Activated CD8-positive, alpha-beta memory T cell treated with anti-CD3 and anti-CD28 coated beads for 1 hour (primary cell): ENCODE data around the gene ASCL5.

Experiments
- DNase-seq, 2 donors: peaks; one replicate each; pipeline ENCODE4 v3.0.0-alpha.2; 2020; ENCODE audit warnings: low read depth in 1 of 2; ENCODE audit errors: extremely low read depth in 1 of 2

The ASCL5 gene

DNA sequence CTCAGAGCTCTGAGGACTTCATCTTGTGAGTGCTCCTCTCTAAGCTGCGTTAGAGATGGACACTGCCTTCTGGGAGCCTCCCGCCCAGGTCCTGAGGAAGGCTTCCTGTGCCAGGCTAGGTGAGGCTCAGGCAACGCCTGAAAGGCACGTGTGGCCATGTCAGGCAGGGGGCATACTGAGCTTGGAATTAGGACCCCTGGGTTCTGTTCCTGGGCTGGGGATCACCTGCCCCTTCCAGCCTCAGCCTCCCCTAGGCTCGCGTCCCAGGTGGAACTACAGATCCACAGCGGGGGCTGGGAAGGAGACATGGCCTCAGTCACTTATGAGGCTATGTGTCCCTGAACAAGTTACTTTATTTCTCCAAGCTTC, 10.0 kb upstream of the ASCL5 start:
- DNase-seq, result no peak

- no peak for DNase-seq
Measured at GRCh38 chr1:201136355-201137023, 9.5 kb upstream of the ASCL5 start.

DNA sequence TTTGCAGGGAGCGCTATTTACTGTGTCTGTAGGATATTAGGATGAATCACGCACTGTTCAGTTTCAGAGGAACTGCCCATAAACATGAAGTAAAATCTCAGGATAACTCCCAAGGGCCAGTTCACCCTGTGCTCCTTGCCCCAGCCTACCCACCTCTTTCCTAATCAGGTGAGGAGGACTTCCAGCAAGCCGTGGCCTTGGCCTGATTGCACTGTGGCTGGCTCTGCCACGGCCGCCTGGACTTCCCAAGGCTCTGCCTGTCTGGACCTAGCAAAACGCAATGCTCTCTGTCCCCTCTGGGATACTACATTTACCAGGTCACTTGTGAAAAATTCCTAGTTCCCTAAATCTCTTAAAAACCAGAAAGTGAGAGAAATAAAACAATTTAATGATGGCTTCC, 7.4 kb upstream of the ASCL5 start:
- DNase-seq, result no peak

- DNase-seq, result no peak
Measured at GRCh38 chr1:201131398-201131797, 4.4 kb upstream of the ASCL5 start.

DNA sequence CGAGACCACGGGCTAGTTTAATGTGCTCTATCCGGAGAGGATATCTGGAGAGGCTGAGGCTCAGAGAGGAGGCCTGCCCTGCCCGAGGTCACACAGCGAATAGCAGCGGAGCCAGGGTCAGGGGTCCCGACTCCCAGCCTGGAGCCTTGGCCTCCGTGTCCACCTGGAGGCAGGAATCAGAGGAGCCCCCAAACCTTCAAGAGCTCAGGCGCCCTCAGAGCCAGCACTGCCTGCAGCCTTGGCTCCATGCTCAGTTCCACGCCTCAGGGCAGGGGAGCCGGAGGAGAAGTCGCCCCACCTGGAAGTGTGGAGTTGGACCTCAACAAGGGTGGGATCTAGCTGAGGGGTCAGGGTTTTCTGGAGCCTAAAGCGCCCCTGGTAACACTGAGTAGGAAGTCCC, 2.0 kb upstream of the ASCL5 start:
- DNase-seq, result no peak

DNA sequence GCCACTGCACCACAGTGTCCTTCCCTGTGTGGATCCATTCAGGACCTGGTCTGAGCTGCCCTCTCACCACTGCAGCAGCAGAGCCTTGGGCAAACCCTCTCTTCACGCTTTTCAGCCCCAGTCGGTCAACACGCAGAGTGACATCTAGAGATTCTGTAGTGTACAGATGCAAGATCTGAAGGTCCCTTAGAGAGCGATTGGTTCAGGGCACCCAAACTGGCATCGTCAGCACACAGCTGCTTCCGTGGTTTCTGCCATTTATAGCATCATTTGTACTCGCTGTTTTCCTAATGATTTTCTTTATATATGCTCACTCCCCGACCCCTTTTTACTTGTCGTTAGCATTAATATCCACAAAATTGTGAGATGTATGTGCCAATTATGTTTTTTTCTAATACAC, 1.5 kb upstream of the ASCL5 start:
- DNase-seq, result no peak

DNA sequence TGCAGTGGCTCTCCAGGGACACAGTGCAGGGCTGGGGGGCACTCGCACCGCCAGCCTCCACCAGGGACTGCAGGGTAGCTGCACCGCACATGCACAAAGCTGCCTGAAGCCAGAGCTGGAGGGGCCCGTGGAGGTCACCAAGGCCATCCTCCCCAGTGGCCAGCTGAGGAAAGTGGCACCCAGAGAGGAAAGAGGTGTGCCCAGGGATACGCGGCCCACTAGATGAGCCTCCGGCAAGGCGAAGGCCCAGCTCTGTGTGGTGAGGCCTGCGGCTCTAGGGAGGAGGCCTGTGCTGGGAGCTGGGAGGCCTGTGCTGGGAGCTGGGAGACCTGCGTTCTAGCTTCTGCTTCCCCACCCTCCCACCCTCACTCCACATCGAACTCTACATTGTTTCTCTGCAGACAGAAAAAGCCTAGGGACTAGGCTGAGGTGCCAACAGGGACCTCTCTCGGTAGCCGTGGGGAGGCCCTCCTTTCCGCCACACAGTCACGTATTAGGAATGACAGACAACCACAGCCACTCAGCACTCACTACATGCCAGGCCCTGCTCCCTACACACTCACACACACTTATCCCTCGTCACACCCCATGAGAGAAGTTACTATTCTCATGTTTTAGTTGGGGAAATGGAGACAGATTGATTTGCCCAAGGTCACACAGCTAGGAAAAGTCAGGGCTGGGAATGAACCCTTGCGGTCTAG, 921 bp upstream of the ASCL5 start:
- DNase-seq, result no peak

- DNase-seq, result no peak
Measured at GRCh38 chr1:201126463-201126831, 537 bp downstream of the ASCL5 start.

- DNase-seq, result no peak
Measured at GRCh38 chr1:201125800-201126199, 1.2 kb downstream of the ASCL5 start.

GRCh38 chr1:201125019-201125418, 2.0 kb downstream of the ASCL5 start:
- no peak for DNase-seq

DNA sequence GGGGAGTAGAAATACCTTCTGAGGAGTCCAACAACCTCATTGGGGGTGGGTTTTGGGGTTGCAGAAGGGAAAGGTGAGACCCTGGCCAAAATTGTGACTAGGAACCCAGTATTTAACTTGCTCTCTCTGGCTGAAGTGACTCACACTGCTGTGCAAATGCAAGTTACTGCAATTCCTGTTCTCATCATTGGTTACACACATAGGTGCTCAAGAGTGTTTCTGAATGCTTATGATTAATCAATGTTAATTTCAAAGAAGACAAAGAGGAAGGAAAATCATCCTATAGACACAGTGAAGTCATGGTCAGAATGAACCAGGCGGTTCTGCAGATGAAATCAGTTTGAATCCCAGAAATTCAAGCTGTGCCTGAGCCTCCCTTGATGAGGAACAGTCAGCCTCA, 3.1 kb downstream of the ASCL5 start:
- no peak for DNase-seq

GRCh38 chr1:201122321-201122957, 4.5 kb downstream of the ASCL5 start:
- DNase-seq, result no peak

DNA sequence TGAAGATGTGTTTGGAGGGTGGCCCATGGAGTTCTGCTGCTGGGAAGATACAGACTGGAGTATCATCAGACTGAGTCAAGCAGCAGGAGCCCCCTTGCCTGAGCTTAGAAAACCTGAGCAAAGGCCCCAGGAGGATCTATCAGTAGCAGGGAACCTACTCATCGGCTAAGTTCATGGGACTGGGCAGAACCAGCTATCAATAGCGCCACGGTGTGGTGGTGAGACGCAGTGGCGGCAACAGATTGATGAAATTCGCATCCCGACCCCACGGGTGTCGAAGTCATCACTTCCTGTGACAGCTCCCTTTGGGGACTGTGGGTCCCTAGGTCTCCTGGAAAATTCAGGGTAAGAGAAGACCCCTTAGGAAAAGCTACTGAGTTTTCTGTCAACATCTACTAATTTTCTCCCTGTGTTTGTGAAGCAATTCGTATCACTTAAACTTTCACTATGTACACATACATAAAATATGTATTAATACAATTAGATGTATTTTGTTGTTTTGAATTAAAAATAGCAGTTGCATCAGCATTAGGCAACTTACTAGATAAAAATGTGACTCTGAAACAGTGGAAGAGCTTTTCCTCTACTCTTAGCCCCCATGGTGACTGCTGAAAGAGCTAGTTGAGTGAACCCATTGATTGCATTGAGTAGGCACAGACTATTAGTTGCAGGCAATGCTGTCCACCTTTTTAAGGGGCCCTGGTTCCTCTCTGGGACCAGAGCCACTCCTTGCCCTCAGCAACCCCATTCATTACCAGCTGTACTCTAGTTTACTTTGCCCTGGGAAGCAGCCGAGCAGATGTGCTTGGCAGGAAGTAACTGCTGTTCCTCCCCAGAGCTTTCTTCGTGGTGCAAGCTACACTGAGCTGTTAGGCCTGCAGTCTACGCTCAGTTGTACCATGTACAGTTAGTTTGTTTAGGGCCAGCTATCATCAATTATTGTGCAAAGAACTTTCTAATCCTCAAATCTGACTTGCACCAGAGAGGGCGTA, 7.5 kb downstream of the ASCL5 start:
- DNase-seq, result peak in 1 of 2 donors; percentile 12

DNA sequence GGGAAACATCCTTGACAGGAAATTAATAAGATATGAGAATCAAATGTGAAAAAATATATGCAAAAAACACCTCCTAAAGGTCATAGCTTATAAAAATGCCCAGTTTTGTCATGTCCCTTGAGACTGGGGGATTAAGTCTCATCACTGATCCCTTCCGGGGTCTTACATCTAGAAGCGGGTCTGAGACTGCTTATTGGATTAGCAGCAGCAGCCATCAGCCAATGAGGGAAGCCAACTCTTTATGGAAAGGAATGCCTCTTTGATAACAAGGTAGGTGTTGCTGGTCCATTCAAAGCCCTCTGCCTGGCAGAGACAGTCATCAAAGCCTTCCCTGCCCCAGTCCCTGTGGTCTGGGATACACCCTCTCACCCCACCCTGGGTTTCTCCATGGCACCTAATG, 10.9 kb downstream of the ASCL5 start:
- DNase-seq, result no peak

GRCh38 chr1:201115390-201115937, 11.5 kb downstream of the ASCL5 start:
- no peak for DNase-seq

GRCh38 chr1:201114245-201115131, 12.5 kb downstream of the ASCL5 start:
- DNase-seq, result peak; percentile 28 to 48

DNA sequence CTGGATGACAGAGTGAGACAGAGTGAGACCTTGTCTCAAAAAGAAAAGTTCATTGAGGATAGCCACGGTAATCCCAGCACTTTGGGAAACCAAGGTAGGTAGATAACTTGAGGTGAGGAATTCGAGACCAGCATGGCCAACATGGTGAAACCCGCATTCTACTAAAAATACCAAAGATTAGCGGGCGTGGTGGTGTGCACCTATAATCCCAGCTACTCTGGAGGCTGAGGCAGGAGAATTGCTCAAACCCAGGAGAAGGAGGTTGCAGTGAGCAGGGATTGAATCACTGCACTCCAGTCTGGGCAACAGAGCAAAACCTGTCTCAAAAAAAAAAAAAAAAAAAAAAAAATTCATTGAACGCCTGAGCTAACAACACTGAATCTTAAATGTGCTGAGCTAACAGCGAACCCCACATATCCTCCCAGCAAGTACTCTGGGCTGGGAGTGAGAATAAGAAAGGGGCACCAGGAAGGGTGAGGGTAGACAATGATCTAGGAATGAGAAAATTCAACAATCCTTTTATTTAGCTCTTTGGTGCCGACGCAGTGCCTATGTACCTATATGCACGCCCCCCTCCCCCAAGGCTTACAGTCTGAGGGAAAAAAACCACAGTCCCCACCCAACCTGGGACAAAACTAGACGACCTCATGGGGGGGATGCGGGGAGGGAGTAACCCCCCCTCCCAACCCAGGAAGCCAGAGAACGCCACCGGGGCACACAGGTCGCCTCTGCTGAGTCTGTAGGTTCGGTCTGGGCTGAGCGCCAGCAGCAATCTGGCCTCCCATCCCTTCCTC, 13.3 kb downstream of the ASCL5 start:
- no peak for DNase-seq

GRCh38 chr1:201112926-201113325, 14.1 kb downstream of the ASCL5 start:
- no peak for DNase-seq

DNA sequence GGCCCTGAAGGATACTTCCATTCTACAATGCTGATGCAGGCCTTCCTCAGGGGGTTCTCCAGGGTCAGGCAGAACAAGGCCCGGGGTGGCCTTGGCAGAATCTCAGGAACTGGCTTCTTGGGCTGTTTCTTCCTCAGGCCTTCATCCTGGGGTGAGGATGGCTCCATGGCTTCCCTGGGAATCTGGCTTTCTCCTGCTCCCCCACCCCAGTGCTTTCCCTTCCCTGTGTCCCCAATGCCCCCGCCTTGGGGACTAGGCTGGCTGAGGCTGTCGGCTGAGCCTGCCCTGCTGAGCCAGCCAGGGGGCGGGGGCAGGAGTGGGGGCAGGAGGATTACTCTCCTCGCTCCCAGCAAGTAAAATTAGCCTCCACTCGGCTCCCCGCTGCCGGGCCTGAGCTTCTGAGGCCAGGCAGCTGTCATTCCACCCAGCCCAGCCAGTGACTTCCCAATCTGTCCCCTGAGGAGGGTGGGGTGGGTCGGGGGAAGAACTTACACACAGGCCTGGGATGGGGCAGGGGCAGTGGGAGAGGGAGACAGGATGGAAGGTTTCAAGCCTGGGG, 14.7 kb downstream of the ASCL5 start, which contains the start of gene CACNA1S:
TSS of gene CACNA1S (minus strand) at position 254 of the 559 bp plus-strand sequence. CDS start at position 167, 87 bp downstream.
- no peak for DNase-seq
